Neutrophil (primary cell): ENCODE results near the gene CDH18.

Source experiments
- H3K27ac ChIP-seq: fragments of 200-600 bp; sonication (generic); 2 replicates; pipeline ENCODE4 v1.5.1; 2016; ENCODE audit warnings: mild to moderate bottlenecking, moderate library complexity
- H3K27me3 ChIP-seq: fragments of 200-600 bp; sonication (generic); 2 replicates; pipeline ENCODE4 v1.6.0; 2016; ENCODE audit warnings: mild to moderate bottlenecking
- H3K36me3 ChIP-seq: fragments of 200-600 bp; sonication (generic); 2 replicates; pipeline ENCODE4 v1.5.1; 2017
- H3K4me1 ChIP-seq, 2 experiments: fragments of 200-600 bp in 1 of 2; sonication (generic) in 1 of 2; 1 replicate in 1 of 2; 2 replicates in 1 of 2; pipeline versions ENCODE4 v1.5.1 to v1.6.1; 2013 to 2016; ENCODE audit warnings: low read depth in 1 of 2, low read length in 1 of 2, mild to moderate bottlenecking in 1 of 2, moderate library complexity in 1 of 2; ENCODE audit not compliant: control insufficient read depth in 1 of 2, insufficient read depth in 1 of 2
- H3K4me3 ChIP-seq, 2 experiments: fragments of 200-600 bp in 1 of 2; sonication (generic) in 1 of 2; 1 replicate in 1 of 2; 2 replicates in 1 of 2; pipeline ENCODE4 v1.5.1; 2013 to 2016; ENCODE audit warnings: low read depth in 1 of 2, low read length in 1 of 2, mild to moderate bottlenecking in 1 of 2, moderate library complexity in 1 of 2
- H3K9me3 ChIP-seq: fragments of 200-600 bp; sonication (generic); 2 replicates; pipeline ENCODE4 v1.5.1; 2016
- CTCF ChIP-seq: fragments of 200-600 bp; sonication (generic); IDR thresholded peaks from 2 replicates; pipeline ENCODE4 v1.5.1; 2016; ENCODE audit warnings: antibody characterized with exemption

The CDH18 gene

GRCh38 chr5:19497229-19497815, 490.7 kb downstream of the CDH18 start:
- Histone ChIP-seq H3K9me3 (no peaks in the 10 kb centered on the region), H3K4me3 (no peak overlapping the region), H3K27ac (no peak overlapping the region), H3K27me3 (no peaks in the 10 kb centered on the region), H3K36me3 (no peaks in the 10 kb centered on the region), H3K4me1 (no peaks in the 10 kb centered on the region)
- TF ChIP-seq CTCF = no peak

- no peaks in the 10 kb centered on the region for H3K4me1 ChIP-seq
- no peaks in the 10 kb centered on the region for H3K9me3 ChIP-seq
- H3K36me3 ChIP-seq = no peaks in the 10 kb centered on the region
- TF ChIP-seq CTCF = no peak
- no peak overlapping the region for H3K27ac ChIP-seq
- no peaks in the 10 kb centered on the region for H3K27me3 ChIP-seq
- no peak overlapping the region for H3K4me3 ChIP-seq
These were observed 491.9 kb downstream of the CDH18 start for GRCh38 chr5:19496056-19496455.

GRCh38 chr5:19492861-19493260, 495.1 kb downstream of the CDH18 start:
- Histone ChIP-seq H3K27ac (no peak overlapping the region), H3K4me3 (no peak overlapping the region), H3K4me1 (no peaks in the 10 kb centered on the region), H3K9me3 (no peaks in the 10 kb centered on the region), H3K36me3 (no peaks in the 10 kb centered on the region), H3K27me3 (no peaks in the 10 kb centered on the region)
- TF ChIP-seq CTCF = no peak

- TF ChIP-seq CTCF = no peak
- Histone ChIP-seq H3K4me3 (no peak overlapping the region), H3K9me3 (no peaks in the 10 kb centered on the region), H3K4me1 (no peaks in the 10 kb centered on the region), H3K27me3 (no peaks in the 10 kb centered on the region), H3K36me3 (no peaks in the 10 kb centered on the region), H3K27ac (no peak overlapping the region)
These were observed 499.2 kb downstream of the CDH18 start for GRCh38 chr5:19488786-19489185.

- H3K4me3 ChIP-seq = no peak overlapping the region
- no peaks in the 10 kb centered on the region for H3K4me1 ChIP-seq
- TF ChIP-seq CTCF = no peak
- H3K36me3 ChIP-seq = no peaks in the 10 kb centered on the region
- H3K27me3 ChIP-seq = no peaks in the 10 kb centered on the region
- H3K27ac ChIP-seq = no peak overlapping the region
- H3K9me3 ChIP-seq = no peaks in the 10 kb centered on the region
These were observed 500.5 kb downstream of the CDH18 start for GRCh38 chr5:19487480-19487879.

GRCh38 chr5:19479562-19479961, 508.4 kb downstream of the CDH18 start:
- H3K4me1 ChIP-seq = no peaks in the 10 kb centered on the region
- no peak overlapping the region for H3K4me3 ChIP-seq
- no peaks in the 10 kb centered on the region for H3K36me3 ChIP-seq
- H3K9me3 ChIP-seq = no peaks in the 10 kb centered on the region
- no peaks in the 10 kb centered on the region for H3K27me3 ChIP-seq
- no peak overlapping the region for H3K27ac ChIP-seq
- TF ChIP-seq CTCF = no peak
